ENCODE data around the gene LAMA4.
A peak's percentile ranks its signal among the peaks of the same experiment; 100 is the strongest.

The LAMA4 gene

DNA sequence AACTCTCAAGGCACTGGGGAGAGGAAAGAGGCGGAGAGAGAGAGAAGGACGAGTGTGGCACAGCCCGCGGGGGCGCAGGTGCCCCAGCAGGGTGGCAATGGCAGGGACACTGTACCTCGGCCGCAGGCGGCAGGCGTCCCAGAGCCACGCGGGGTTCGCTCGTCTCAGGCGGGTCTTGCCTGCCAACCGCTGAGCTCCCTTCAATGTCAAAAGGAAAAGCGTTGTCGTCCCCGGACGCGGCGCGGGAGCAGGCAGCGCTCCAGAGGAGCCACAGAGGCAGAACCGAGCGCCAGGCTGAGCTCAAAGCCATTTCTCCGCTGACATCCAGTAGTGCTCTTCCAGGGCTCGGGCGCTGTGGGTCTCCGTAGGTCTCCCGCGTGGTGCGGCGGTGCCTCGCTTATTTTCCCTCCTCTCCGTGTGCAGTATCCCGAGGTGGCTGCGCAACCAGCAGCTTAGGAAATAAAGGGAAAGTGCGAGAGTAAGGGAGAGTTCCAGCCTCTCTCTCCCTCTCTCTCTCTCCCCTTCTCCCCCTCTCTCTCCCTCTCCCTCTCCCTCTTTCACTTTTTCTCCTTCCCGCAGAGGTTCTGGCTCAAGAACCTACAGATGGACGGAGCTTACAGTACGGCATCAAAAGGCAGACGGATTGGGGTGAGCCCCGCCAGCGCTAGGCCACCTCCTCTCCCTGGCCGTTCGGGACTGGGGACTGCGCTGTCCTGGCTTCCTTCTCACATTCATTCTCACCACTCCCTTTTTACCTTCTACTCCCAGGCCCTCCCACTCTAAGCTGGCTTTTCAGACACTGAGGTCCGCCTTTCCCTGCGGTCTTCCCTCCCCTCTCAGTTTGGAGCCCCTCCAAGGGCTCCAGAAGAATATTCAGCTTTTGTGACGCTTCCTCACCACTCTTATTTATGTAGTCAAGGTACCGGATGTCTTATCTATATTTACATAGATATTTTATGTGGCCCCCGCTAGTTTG lies at the start of gene LAMA4:
LAMA4 (minus strand) TSS at position 727 of the 976 bp plus-strand sequence; CDS start at position 310, 417 bp downstream.
- DNase-seq = peak; percentile 83

GRCh38 chr6:112302142-112302705 lies 47.9 kb upstream of the LAMA4 start:
- no peak for DNase-seq

- no peak for DNase-seq
Measured at GRCh38 chr6:112300896-112301295, 46.5 kb upstream of the LAMA4 start.

DNA sequence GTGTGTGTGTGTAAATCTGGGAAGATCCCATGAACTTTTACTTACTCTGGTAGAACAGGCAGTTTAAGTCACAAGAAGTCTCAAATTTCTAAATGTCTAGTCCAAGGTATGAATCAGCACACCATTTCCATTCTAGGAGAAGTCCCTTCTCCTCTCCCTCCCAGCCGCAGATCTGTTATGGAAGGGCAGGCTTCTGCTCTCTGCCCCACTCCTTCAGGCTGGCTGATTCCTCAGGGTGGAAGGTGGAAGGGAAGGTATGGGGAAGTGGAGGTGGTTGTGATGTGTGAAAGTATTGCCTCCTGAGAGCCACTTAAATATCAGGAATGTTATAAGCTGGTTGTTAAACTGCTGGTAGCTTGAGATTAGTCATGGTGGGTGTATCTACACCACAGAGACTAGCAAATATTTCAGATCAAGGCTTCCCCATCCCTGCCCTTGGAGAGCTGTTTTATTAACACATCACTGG lies 44.5 kb upstream of the LAMA4 start:
- DNase-seq = no peak

DNA sequence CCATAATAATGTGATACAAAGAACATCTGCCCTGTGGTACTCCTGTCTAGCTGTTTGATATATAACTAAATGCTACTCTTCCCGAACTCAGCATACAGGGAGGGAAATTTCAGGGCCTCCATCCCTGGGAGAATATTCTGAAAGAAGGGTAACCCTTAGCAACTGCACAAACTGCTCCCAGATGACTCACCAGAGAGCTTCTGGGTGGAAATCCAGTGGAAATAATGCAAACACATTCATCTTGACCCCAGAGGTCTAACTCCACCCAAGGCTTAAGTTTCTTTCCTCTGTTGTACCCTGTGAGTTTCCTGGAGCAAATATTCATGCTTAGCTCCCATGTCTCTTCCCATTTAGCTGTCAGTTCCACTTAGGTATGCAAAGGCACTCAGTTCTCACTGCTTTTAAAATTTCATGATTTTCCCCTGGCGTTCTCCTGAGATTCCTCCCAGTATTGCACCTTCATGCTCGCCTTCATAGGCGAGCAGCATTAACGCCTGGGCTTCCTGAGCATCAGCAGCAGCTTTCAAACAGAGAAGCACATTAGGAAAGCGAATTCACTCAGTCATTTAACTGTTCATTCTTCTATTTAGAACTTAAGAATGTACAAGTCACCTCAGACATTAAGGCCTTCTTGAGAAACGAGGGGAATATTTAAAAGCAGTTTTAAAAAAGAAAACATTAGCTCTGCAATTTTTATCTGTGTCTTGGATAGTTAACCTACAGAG lies 43.8 kb upstream of the LAMA4 start:
- DNase-seq = no peak

DNA sequence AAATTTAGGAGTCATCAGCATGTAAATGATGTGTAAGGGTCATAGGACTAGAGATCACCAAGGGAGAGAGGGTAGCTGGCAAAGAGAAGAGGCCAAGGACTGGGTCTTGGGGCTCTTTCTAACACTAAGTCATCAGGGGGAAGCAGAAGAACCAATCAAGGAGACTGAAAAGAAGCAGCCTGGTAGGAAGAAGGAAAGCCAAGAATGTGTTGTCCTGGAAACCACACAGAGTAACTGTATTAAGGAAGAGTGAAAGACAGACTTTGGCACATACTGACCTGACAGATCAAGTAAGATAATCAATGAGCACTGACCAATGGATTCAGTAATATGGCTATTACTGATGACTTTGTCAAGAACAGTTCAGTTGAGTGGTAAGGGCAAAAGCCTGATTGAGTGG lies 42.3 kb upstream of the LAMA4 start:
- DNase-seq = no peak

DNA sequence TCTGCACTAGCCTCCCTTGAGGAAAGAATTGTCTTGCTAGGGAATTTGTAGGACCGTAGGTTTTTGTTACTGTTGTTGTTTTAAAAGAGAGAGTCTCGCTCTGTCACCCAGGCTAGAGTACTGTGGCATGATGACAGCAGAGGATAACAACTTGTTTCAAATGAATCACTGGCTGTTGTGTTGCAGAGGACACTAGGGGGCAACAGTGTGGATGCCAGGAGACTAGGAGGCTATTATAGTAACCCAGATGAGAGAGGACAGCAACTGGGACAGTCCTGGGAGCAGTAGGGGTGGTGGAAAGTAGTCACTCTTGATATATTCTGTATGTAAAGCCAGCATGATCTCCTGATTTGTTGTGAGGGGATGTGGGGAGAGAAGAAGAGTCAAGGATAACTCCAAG lies 41.8 kb upstream of the LAMA4 start:
- DNase-seq = no peak

DNA sequence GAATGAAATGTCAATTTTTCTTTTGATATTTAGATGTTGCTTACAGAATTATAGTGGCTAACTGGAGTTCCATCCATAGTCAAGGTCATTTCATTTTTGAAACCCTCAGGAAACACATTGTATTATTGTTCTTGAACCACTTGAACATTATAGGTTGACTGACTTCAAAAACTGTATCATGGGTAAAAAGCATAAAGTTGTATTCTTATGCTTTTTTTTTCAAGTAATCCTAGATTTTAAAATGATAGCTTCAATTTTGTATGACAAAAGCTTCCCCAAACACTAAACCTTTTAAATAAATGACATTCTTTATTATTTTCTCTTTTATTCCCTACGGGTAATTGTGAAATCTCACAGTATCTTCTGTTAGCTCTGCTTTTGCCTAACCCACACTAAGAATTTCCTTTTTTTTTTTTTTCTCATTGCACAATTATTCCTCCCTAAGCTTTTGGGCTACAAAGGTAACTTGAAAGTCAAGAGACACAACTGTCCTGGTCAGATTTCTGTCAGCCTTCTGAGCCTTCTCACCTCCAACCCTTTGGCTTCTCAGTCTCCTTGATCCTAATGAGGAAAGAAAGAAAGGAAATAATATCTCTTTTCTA lies 36.9 kb upstream of the LAMA4 start:
- no peak for DNase-seq

GRCh38 chr6:112289038-112289566 lies 34.7 kb upstream of the LAMA4 start:
- peak; percentile 96 for DNase-seq

DNA sequence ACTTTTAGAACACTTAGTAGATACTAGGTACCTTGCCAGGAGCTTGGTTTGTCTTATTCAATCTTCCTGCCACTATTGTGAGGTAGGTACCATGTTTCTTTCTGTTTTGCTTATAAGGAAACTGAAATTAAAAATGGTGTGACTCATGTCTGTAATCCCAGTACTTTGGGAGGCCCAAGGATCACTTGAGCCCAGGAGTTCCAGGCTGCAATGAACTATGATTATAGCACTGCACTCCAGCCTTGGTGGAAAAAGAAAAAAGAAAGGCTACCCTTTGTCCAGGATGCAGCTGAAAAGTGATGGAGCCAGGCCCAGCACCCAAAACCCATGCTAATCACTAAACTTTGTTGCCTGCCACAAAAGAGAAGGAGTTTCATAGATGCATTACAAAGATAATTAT lies 34.1 kb upstream of the LAMA4 start:
- no peak for DNase-seq

DNA sequence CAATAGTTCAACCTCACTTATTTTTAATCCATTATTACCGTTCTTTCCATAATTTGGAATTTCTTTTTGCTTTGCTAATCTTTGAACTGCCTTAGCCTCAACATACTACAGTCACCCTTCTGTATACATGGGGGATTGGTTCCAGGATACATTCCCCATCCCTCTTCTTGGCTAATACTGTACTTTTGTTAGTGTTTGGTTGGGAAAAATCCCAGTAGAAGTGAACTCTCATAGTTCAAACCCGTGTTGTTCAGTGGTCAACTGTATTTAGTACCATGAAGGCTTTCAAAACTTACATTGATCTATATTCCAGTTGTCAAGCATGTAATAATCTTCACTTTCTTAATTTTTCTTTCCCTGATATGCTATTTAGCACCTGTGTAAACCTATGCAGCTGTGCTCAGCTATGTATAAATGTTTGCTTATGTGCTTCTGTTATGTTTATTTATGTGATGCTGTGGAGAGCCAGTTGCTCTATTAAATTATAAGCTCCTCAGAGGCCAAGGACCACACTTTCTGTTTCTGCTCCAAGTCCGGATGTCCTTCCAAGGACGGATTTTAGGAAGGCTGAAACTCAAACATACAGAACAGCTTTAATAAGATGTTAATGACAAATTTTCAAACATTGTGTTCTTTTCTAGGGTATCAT lies 33.3 kb upstream of the LAMA4 start:
- no peak for DNase-seq

DNA sequence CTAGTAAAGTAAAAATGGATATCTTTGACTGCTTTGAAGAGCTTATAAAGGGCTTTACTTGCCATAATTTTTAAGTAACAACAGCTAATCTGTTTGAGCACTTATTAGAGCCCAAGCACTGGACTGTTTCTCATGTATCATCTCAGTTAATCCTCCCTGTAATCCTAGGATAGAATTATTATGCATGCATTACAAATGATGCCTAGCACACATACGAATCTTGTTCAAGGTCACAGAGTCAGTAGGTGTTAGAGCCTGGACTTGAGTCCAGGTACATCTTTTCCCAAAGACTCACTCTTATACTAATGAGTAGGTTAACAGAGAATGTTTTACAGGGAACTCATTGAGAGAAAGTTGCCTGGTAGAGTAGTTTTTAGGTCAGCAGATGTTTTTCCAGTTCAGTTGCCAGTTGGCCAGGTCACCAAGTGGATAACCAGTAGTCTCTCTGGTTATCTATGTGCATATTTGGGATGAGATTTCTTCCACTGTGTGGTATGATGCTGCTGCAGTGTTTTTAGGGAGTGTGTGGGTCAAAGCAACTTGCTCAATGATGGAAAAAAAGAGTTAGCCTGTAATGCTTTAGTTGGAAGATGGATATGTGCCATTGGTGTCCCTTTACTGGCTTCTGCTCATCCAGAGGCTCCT lies 32.3 kb upstream of the LAMA4 start:
- DNase-seq = no peak

DNA sequence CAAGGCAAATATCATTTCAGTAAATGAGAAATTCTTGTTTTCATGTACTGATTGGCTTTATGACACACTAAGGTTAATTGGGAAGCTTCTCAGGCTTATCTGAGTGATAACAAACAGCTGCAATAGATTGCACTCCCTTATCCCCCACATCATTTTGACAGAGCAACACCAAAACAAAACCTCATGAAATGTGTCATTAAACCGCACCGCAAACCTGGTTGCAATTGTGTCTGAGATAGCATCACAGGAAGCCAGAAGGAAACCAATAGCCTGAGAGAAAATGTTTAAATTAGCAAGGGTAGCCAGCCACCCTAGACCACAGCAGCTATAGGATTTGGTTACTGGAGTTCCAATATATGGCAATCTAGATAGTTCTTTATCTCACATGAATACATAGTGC lies 31.6 kb upstream of the LAMA4 start:
- no peak for DNase-seq

GRCh38 chr6:112284603-112285002 lies 30.2 kb upstream of the LAMA4 start:
- no peak for DNase-seq

DNA sequence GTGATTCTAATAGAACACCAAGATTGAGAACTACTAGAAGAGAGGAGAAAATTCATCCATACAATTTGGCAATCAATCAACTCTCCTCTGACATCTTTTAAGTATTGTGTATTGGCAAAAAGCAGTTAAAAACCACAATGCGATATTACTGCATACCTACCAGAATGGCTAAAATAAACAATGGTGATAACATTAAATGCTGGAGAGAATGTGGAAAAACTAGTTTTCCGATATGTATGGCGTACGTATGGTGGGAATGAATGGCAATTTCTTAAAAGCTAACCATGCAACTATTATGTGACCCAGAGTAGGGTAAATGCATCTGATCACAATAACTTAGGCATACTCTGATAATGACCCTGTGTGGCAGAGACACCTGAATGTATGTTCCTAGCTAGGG lies 29.3 kb upstream of the LAMA4 start:
- no peak for DNase-seq

GRCh38 chr6:112281821-112282615 lies 27.7 kb upstream of the LAMA4 start:
- DNase-seq = peak; percentile 88

- peak; percentile 53 for DNase-seq
Measured at GRCh38 chr6:112279031-112279935, 24.9 kb upstream of the LAMA4 start.

DNA sequence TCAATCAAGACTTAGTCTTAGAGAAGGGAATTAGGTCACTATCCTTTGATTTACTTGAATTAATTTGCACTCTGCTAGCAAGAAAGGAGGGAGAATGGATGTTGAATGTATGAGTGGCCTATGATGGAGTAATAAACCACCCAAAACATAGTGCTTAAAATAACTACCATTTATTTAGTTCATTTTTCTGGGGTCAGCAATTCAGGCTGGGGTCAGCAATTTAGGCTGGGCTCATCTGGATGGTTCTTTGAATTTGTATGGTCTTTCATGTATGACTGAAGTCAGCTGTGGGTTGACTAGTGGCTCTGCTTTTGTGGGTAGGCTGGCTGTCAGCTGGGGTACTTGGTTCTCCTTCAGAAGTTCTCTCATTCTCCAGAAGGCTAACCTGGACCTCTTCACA lies 21.0 kb upstream of the LAMA4 start:
- no peak for DNase-seq

DNA sequence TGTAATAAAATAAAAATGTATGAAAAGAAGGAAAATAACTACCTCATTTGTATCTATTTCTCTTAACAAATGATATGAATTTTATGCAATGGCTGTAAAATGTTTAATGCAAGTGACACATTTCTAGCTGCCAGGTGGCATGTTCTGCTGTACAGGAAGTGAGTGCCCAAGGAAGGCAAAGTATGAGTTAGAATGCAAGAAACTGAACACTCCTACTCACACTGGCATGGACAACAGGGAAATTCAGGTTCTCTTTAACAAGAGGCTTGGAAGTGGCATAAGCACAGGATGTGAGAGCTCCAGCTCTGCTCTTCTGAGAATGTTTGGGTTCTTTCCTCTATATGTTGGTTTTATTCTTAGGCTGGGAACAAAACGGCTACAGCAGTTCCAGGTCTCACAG lies 20.4 kb upstream of the LAMA4 start:
- no peak for DNase-seq

- DNase-seq = no peak
Measured at GRCh38 chr6:112272799-112273198, 18.4 kb upstream of the LAMA4 start.

Measured in left hindlimb (tissue), 1 donor.